SK-N-DZ (cell line): ENCODE data around the gene NAV2.

Source experiments
- DNase-seq: peaks from one replicate; pipeline ENCODE4 v3.0.0-alpha.2; 2015; ENCODE audit warnings: low spot score

NAV2 gene

DNA sequence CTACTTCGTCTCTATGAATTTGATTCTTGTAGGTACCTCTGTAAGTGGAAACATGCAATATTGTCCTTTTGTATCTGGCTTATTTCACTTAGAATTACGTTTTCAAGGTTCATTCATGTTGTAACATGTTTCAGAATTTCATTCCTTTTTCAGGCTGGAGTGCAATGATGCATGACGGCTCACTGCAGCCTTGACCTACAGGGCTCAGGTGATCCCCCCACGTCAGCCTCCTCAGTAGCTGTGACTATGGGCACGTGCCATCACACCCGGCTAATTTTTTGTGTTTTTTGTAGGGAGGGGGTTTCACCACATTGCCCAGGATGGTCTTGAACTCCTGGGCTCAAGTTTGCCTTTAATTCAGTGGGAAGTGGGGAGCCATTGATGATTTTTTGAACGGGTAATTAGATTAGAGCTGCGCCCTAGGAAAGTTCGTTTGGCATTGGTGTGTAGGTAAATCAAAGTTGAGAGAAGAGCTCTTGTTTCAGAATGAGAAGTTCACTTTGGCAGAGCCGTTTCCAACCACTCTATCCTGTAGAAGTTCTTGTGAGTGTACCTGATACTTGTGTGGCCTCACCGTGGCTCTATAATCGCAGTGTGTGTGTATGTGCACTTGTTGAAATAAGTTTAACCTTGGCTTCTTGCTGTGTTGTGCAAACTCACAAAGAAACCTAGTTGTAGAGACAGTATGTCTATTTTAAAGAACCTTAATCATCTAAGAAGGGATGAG, 115.9 kb downstream of the NAV2 start:
- no peak for DNase-seq

- no peak for DNase-seq
These were observed 116.6 kb downstream of the NAV2 start for GRCh38 chr11:19829109-19829837.

DNA sequence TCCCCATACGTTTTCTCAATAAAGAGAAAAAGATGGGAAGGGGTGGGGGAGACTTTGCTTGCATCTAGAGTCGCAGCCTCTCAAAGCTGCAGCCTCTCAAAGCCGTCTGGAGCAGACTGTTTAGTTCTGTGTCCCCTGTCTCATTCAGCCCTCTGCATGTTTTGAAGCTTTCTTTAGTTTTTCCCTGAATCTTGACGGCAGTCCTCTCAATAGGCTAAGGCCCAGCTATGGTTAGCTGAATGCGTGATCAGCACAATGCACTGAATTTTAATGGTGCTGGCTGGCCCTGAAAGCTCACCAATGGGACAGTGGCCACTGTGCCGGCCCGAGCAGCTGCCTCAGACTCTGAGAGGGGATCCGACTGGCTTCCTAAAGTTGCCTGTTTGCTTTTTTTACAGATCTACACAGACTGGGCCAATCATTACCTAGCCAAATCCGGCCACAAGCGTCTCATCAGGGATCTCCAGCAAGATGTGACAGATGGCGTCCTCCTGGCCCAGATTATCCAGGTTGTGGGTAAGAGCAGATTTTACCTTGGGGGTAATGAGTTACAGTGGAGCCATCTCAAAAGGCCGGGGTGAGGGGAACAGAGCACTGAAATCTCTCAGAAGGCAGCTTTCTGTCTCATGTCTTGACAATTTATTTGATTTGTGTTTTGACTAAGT, 119.6 kb downstream of the NAV2 start:
- DNase-seq = no peak

DNA sequence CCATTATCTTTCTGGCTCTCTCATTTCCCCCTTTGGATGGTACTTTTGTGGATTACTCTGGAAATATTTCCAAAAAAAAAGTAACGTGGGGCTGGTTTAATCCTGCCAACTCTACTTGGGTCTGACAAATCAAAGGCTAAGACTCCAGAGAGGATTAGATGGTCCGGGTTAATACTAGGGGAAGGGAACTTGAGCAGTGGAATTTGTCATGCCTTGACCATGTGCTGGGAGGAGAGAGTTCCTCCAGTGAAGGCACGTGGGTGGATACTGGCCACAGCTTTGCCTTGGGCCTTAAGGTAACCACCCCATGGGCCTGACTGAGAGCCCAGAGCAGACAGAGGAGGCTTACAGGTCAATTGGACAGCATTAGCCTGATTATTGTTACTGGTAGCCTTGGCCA, 120.3 kb downstream of the NAV2 start:
- DNase-seq = no peak

- no peak for DNase-seq
These were observed 122.1 kb downstream of the NAV2 start for GRCh38 chr11:19834771-19835170.

- DNase-seq = no peak
These were observed 124.0 kb downstream of the NAV2 start for GRCh38 chr11:19836666-19837065.

DNA sequence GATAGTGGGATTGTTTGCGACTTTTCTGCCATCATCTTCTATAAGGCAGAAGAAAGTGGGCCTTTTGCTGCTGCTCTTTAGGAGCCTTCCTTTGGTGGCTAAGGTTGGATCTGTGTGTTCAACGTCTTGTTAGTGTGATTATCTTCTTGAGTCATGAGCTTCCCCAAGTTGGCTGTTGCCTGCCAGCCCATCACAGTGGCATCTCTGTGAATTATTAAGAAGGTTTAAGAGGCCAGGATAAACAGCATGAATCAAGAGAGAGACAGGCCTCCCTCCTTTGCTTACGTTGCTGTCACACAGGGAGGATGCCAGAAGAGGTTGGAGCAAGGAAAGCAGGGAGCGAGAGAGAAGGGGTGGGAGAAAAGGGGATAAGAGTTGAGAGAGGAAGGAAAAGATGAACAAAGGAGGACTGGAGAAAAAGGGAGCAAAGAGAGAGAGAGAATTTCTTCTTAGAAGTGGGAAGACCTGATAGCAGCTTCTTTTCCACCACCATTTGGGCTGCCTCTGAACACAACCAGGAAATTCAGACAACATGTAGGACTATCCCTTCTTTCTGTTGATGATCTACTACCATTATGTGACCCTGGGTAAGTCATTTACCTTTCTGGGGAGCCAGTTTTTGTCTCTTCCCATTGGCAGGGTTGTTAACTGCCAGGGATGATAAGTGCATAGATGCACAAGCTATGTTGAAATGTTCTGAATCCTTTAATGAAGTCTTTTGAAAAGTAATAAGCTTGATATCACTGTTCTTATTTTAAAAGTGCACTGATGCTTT, 126.5 kb downstream of the NAV2 start:
- no peak for DNase-seq

DNA sequence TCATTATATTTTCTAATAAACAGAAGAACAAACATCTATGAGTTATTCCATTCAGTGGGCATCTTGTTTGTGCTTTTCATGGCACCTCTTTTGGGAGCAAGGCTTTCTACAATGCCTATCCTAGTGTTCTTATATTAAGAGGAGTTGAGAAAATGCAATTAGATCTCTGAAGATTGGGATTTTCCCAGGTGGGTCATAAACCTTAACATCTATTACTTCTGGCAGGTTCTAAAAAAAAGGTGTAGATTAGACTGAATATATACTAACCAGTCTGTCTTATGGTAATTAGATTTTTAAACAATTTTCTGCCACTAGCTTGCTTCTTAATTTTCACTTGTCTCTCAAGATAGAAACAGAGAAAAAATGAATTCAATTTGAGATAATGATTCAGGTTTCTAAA, 128.3 kb downstream of the NAV2 start:
- no peak for DNase-seq

- DNase-seq = no peak
These were observed 129.9 kb downstream of the NAV2 start for GRCh38 chr11:19842505-19842904.

DNA sequence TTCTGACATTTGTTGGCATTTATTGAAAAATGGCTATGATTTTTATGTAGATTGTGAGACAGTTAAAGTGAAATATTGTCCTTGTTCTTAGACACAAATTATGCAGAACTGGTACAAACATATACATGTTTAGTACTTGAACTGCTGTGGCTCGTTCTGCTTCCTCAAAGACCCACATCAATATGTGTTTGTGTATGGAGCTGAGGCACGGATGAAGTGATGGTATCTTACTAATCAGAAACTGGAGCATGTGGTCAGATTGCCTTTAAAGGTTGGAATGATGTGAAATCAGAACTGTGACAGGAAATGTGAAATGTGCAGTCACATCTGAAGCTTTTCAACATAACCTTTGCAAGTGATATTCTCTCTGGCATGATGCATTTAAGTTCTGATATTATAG, 130.4 kb downstream of the NAV2 start:
- DNase-seq = no peak

DNA sequence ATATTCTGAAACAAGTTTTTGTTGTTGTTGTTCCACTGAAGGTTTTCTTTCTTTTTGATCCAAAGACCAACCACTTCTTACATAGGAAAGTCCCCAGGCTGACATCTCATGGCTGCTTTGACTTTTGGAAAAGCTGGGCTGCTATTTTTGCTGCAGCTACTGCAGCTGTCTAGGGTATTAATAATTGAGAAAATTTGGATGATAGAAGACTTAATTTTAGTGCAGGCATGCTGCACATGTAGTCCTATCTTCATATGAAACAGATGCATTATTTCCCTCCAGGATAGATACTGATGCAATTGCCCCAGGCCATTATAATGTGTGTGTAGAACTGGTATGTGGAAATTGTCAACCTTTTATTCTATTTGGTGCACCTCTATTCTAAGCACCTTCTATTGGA, 131.4 kb downstream of the NAV2 start:
- no peak for DNase-seq

DNA sequence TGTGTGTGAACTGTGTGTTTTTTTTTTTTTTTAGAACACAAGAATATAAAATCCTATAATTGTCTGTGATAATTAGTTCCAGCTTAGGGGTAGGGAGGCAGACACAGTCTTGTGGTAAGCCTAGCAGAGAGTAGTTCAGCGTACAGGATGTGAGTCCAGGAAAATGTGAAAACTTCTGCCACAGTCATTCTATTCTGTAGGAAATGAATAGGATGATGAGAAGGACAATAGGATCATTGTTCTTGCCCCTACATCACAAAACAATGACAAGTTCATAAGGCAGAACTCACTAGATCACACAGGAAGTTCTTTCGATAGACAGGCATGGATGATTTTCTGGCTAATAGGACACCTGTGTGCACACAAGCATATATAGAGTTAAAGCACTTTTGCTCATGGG, 132.2 kb downstream of the NAV2 start:
- no peak for DNase-seq

DNA sequence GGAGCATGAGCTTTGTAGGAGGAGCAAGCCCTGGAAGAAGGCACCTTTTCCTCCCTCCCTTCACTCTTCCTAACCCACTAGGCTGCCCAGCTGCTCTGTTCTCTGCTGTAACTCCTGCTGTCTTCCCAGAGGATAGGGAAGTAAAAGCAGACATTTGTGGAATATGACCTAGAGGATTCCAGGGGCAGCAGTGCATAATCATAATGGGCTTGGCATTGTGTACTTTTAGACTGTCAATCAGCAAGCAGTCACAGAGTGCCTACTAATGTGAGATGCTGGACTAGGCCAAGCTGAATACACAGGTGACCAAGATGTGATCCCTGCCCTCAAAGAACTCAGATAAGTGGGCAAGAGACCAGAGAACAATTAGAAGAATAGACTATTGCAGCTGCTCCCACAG, 133.0 kb downstream of the NAV2 start:
- DNase-seq = no peak

- DNase-seq = no peak
These were observed 134.1 kb downstream of the NAV2 start for GRCh38 chr11:19846654-19847305.

- no peak for DNase-seq
These were observed 135.6 kb downstream of the NAV2 start for GRCh38 chr11:19848219-19848618.

DNA sequence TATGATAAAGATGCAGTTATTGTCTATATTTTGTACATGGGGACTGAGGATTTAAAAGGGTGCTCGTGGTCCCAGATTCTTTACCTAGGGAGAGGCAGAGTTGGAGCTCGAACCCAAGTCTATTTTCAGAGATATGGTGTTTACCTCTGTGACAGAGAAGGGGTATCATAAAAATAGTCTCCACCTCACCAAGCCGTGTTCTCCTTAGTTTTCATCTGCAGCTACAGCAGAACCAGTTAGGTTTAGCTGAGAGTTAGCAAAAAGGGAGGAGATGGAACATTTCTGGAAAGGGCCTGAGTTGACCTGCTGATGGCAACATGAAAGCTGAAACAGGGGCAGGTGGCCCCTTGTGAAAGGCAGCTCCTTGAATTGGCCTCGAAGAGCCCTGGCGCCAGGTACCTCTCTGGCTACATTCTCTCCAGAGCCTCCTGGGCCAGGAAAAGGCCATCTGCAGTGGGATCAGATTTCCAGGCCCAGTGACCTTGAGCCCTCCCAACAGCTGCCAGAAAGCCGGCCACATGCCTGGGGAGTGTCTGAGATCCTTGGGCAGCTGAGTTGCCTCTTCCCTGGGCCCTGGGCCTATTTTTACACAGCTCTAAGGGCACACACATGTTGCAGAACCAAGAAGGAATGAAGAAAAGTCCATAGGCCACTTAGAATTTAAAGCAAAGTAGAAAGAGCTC, 136.6 kb downstream of the NAV2 start:
- peak; percentile 77 for DNase-seq

- DNase-seq = no peak
These were observed 137.4 kb downstream of the NAV2 start for GRCh38 chr11:19849947-19850593.

DNA sequence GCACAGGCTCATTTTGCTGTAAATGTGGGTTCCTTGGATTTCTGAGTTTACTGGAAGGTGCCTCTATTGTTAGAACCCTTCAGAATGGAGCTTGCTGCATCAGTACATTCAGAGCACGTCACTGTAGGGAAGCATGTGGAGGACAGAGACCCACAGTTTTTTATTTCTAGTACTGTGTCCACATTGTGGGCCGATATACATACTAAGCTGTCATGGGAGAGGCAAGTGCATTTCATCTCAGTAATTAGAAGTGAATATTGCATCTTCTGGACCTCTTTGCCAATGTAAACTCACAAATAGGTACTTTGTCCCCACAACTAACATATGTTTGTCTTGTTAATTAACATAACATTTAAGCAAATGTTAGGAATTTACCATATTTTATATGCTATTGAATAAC, 139.7 kb downstream of the NAV2 start:
- DNase-seq = no peak

- no peak for DNase-seq
These were observed 140.4 kb downstream of the NAV2 start for GRCh38 chr11:19853016-19853415.

DNA sequence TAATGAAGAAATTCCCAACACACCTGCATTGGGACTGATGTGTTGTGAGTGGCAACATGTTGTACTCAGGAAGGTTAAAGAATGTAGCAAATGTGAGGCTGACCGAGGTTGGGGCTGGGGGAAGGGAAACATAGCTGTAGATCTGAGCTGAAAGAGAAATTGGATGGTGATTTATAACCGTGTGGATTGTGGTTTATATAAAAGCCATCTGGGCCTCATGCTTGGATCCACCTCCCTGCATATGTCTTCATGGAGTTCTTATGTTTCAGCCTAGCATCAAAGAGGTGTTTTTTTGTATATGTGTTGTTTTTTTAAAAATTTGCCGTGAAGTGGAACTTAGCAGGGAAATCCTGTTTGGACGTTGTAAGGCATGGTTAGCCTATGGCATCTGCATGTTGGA, 141.3 kb downstream of the NAV2 start:
- no peak for DNase-seq
